BE2C (cell line): ENCODE data around the gene SLC25A43.
"Not testable (repeated sequence)": the region's sequence is repeated elsewhere in the genome, so short reads cannot be mapped to it uniquely, and the experiment has no call there.

ENCODE experiments used
- DNase-seq: peaks from one replicate; pipeline ENCODE4 v3.0.0-alpha.2; 2020
- H3K27me3 ChIP-seq: fragments of 250-450 bp; sonication (Bioruptor Pico); 2 replicates; pipeline ENCODE4 v1.5.1; 2020; ENCODE audit warnings: mild to moderate bottlenecking
- H3K36me3 ChIP-seq: fragments of 250-450 bp; sonication (Bioruptor Pico); 2 replicates; pipeline ENCODE4 v1.5.1; 2020; ENCODE audit warnings: mild to moderate bottlenecking
- H3K4me1 ChIP-seq: fragments of 250-450 bp; sonication (Bioruptor Pico); 2 replicates; pipeline ENCODE4 v1.5.1; 2020
- H3K4me3 ChIP-seq: 2 replicates; pipeline ENCODE4 v1.5.1; 2011; ENCODE audit warnings: low read depth, low read length
- H3K9me3 ChIP-seq: fragments of 250-450 bp; sonication (Bioruptor Pico); 2 replicates; pipeline ENCODE4 v1.5.1; 2020
- TF ChIP-seq, protein P1 (sequence below): IDR thresholded peaks from 2 replicates; pipeline ENCODE4 v1.5.1; 2012; ENCODE audit warnings: mild to moderate bottlenecking, low read depth, low read length

Gene SLC25A43

DNA sequence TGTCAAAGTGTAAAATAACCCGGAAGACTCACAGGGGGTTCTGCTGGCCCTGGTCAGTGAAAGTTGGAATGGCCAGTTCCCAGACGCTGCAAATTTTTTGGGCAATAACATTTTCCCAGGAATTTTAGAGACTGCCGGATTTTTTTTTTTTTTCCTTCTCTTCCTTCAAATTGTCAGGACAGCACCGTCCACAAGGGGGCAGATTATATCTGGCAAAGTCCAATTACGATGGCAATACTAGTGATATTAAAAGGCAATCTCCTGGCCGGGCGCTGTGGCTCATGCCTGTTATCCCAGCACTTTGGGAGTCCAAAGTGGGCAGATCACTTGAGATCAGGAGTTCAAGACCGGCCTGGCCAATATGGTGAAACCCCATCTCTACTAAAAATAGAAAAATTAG lies 89.6 kb downstream of the SLC25A43 start:
- no peaks in the 10 kb centered on the region for H3K9me3 ChIP-seq
- TF ChIP-seq, protein P1, sequence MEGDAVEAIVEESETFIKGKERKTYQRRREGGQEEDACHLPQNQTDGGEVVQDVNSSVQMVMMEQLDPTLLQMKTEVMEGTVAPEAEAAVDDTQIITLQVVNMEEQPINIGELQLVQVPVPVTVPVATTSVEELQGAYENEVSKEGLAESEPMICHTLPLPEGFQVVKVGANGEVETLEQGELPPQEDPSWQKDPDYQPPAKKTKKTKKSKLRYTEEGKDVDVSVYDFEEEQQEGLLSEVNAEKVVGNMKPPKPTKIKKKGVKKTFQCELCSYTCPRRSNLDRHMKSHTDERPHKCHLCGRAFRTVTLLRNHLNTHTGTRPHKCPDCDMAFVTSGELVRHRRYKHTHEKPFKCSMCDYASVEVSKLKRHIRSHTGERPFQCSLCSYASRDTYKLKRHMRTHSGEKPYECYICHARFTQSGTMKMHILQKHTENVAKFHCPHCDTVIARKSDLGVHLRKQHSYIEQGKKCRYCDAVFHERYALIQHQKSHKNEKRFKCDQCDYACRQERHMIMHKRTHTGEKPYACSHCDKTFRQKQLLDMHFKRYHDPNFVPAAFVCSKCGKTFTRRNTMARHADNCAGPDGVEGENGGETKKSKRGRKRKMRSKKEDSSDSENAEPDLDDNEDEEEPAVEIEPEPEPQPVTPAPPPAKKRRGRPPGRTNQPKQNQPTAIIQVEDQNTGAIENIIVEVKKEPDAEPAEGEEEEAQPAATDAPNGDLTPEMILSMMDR = peak; percentile 62
- H3K36me3 ChIP-seq = no peaks in the 10 kb centered on the region
- no peak overlapping the region for H3K4me3 ChIP-seq
- no peaks in the 10 kb centered on the region for H3K4me1 ChIP-seq
- DNase-seq = peak; percentile 61
- H3K27me3 ChIP-seq = no peaks in the 10 kb centered on the region

DNA sequence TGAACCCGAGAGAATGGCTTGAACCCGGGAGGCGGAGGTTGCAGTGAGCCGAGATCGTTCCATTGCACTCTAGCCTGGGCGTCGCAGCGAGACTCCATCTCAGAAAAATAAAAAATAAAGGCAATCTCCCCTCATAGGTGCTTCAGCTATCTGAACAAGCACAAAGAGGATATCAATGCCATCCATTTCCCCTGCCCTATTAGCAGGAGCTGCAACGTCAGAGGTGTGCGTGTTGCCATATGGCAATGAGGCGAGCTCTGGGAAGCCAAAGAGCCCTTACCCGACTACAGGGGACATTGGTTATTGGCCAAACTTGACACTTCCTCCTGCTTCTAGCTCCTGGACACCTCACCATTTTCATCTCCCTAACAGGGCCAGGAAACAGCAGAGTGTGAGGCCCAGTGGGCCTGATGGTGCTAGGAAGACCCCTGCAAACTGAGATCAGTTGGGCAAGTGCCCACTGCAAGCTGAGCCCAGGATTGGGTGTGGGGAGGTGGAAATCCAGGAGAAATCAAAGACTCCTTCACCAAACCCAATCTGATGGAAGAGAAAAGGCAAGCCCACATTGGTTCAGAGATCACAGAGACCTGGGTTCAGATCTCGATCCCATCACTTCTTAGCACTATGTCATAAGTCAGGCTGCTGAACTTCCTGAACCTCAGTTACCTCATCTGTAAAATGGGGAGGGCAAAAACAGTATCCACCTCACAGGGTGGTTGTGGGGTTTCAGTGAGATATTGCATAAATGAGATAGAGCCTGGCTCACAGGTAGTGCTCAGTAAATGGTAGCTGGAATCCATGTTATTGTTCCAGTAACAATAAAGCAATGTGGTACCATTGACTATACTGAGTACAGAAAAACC lies 90.3 kb downstream of the SLC25A43 start:
- no peaks in the 10 kb centered on the region for H3K4me1 ChIP-seq
- TF ChIP-seq, protein P1 = no peak
- H3K36me3 ChIP-seq = no peaks in the 10 kb centered on the region
- no peaks in the 10 kb centered on the region for H3K27me3 ChIP-seq
- H3K4me3 ChIP-seq = no peak overlapping the region
- H3K9me3 ChIP-seq = no peaks in the 10 kb centered on the region
- no peak for DNase-seq

DNA sequence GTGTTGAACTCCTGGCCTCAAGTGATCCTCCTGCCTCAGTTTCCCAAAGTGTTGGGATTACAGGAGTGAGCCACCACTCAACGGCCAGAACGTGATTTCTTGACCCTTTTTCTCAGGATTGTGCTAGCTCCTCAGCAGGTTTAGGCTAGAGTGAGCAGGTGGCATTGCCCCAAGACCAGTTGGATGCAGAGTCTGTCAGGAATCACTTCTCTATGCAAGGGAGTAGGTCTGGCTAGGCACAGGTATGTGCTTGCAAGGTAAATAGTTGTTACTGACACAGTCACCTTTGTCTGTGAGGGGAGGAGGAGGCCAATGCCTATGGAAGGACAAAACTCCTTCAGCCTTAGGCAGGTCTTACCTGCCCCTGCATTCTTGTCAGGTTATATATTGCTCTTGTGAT lies 93.3 kb downstream of the SLC25A43 start:
- Histone ChIP-seq H3K4me3 (no peak overlapping the region), H3K9me3 (no peaks in the 10 kb centered on the region), H3K27me3 (no peaks in the 10 kb centered on the region), H3K36me3 (no peaks in the 10 kb centered on the region), H3K4me1 (no peaks in the 10 kb centered on the region)
- TF ChIP-seq, protein P1 = no peak
- DNase-seq = no peak

DNA sequence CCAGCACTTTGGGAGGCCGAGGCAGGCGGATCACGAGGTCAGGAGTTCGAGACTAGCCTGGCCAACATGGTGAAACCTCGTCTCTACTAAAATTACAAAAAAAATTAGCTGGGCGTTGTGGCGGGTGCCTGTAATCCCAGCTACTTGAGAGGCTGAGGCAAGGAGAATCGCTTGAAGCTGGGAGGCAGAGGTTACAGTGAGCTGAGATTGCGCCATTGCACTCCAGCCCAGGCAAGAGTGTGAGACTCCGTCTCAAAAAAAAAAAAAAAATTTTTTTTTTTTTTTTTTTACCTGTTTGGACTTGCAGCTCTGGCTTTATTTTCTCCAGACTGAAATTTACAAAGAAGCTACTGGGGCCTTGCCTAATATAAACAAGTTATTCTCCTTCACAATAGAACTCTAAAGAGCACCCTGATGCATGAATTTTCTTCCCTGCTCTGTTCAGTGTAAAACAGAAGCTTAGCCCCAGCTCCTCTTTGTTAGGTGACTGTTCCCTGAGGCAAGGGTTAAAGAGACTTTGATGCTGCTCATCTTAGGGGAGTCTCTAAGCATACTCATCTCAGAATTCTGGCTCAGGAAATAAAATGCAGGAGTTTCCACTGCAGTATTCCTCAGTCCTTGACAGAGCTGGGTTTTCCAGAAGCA lies 94.8 kb downstream of the SLC25A43 start:
- H3K36me3 ChIP-seq, H3K4me1 ChIP-seq, H3K9me3 ChIP-seq, H3K27me3 ChIP-seq, H3K4me3 ChIP-seq, DNase-seq: not testable (repeated sequence)

DNA sequence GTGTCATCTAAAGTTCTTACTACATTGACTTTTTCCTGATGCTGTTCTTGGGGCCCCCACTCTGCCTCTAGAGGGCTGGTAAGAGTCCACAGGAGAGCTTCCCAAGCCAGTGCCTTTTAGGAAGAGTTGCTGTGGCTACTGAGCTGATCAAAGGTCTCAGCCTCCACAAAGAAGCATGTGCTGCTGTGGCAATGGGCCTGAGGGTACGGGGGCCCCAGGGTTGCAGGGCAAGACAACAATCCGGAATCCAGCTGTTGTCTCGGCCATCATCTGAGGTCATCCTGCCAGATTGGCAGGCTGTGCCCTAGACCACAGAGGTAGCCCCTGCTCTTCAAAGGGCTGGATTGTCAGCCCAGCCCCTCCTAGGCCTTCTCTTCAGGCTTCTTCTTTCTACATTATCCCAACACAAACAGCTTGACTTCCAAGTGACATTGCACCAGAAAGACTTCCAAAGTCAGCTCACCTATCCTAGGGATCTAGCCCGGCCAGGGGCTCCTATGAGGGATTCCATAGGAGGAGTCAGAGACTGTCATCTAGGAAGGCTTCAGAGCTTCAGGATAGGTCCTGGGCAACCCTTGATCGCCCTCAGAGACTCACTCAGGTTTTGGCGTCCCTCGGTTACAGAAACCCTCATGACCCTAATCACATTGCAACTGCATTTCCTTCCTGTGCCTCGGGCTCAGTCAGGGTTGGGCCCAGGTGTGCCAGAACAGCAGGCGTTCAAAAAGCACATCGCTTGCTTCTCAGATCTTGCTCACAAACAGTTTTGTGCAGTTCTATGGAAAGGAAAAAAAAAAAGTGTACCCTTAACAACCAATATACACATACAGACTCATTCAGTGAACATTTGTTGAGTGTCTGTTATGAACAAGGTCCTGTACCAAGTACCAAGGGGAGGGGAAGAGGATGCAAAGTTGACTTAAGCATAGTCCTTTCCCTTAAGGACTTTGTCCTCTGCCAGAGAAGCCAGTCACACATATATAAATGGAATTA lies 96.9 kb downstream of the SLC25A43 start:
- Histone ChIP-seq H3K27me3 (no peaks in the 10 kb centered on the region), H3K36me3 (no peaks in the 10 kb centered on the region), H3K9me3 (no peaks in the 10 kb centered on the region), H3K4me1 (no peaks in the 10 kb centered on the region), H3K4me3 (no peak overlapping the region)
- DNase-seq = no peak
- TF ChIP-seq, protein P1 = no peak

DNA sequence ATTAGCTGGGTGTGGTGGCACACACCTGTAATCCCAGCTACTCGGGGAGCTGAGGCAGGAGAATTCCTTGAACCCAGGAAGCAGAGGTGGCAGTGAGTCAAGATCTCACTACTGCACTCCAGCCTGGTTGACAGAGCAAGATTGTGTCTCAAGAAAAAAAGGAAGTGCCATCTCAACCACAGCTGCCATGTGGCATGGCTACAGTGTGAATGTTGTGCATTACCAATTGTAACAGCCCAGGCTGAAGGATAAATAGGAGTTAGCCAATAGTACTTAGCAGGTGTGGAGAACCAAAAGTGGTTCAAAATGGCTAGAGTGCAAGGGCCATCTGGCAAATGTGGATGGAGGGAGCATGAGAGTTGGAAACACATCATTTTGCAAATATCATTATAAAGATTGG lies 98.0 kb downstream of the SLC25A43 start:
- no peaks in the 10 kb centered on the region for H3K27me3 ChIP-seq
- H3K9me3 ChIP-seq = no peaks in the 10 kb centered on the region
- no peak for DNase-seq
- TF ChIP-seq, protein P1 = no peak
- H3K4me1 ChIP-seq = no peaks in the 10 kb centered on the region
- no peaks in the 10 kb centered on the region for H3K36me3 ChIP-seq
- no peak overlapping the region for H3K4me3 ChIP-seq
